Duodenal mucosa (tissue), 2 donors: ENCODE measurements around the gene MPZL3.

ENCODE experiments used
- H3K27ac ChIP-seq: one replicate; pipeline ENCODE4 v1.7.0; 2013; ENCODE audit warnings: low read depth, low read length
- H3K27me3 ChIP-seq, 2 donors: one replicate each; pipeline ENCODE4 v1.7.0; 2013; ENCODE audit warnings: low read length in 2 of 2, control low read depth in 1 of 2; ENCODE audit not compliant: insufficient read depth in 2 of 2, control insufficient read depth in 1 of 2
- H3K36me3 ChIP-seq, 2 donors: one replicate each; pipeline ENCODE4 v1.7.0; 2013; ENCODE audit warnings: low read length in 2 of 2, control low read depth in 1 of 2; ENCODE audit not compliant: insufficient read depth in 2 of 2, control insufficient read depth in 1 of 2
- H3K4me1 ChIP-seq, 2 donors: one replicate each; pipeline ENCODE4 v1.7.0; 2013; ENCODE audit warnings: low read length in 2 of 2, control low read depth in 1 of 2; ENCODE audit not compliant: insufficient read depth in 2 of 2, control insufficient read depth in 1 of 2
- H3K4me3 ChIP-seq, 2 donors: one replicate each; pipeline ENCODE4 v1.7.0; 2013; ENCODE audit warnings: low read length in 2 of 2, low read depth in 1 of 2
- H3K9ac ChIP-seq, 2 donors: one replicate each; pipeline ENCODE4 v1.7.0; 2013; ENCODE audit warnings: low read length in 2 of 2, low read depth in 1 of 2
- H3K9me3 ChIP-seq, 2 donors: one replicate each; pipeline ENCODE4 v1.7.0; 2013; ENCODE audit warnings: low read length in 2 of 2, control low read depth in 1 of 2; ENCODE audit not compliant: control insufficient read depth in 1 of 2

MPZL3 gene

GRCh38 chr11:118247041-118247440 is 5.1 kb downstream of the MPZL3 start:
- Histone ChIP-seq H3K9me3 (no peaks in the 10 kb centered on the region), H3K27ac (no peak overlapping the region), H3K9ac (no peak overlapping the region), H3K36me3 (no peaks in the 10 kb centered on the region), H3K27me3 (no peaks in the 10 kb centered on the region), H3K4me1 (peaks cover under 1 to 9% of the 10 kb centered on the region in 2 donors), H3K4me3 (no peak overlapping the region)

GRCh38 chr11:118245936-118246562 is 6.1 kb downstream of the MPZL3 start:
- Histone ChIP-seq H3K4me3 (no peak overlapping the region), H3K27ac (no peak overlapping the region), H3K9ac (no peak overlapping the region), H3K9me3 (no peaks in the 10 kb centered on the region), H3K4me1 (peaks cover 9 to 18% of the 10 kb centered on the region in 2 donors), H3K27me3 (no peaks in the 10 kb centered on the region), H3K36me3 (no peaks in the 10 kb centered on the region)

GRCh38 chr11:118243993-118244762 is 8.0 kb downstream of the MPZL3 start:
- H3K9me3 ChIP-seq = no peaks in the 10 kb centered on the region
- no peaks in the 10 kb centered on the region for H3K27me3 ChIP-seq
- peaks cover 23 to 30% of the 10 kb centered on the region in 2 donors for H3K4me1 ChIP-seq
- H3K27ac ChIP-seq = no peak overlapping the region
- no peak overlapping the region for H3K9ac ChIP-seq
- H3K36me3 ChIP-seq = no peaks in the 10 kb centered on the region
- H3K4me3 ChIP-seq = no peak overlapping the region

- H3K4me3 ChIP-seq = no peak overlapping the region
- no peaks in the 10 kb centered on the region for H3K27me3 ChIP-seq
- no peak overlapping the region for H3K27ac ChIP-seq
- H3K9me3 ChIP-seq = no peaks in the 10 kb centered on the region
- H3K36me3 ChIP-seq = no peaks in the 10 kb centered on the region
- no peak overlapping the region for H3K9ac ChIP-seq
- peaks cover 23 to 30% of the 10 kb centered on the region in 2 donors for H3K4me1 ChIP-seq
These were observed 9.0 kb downstream of the MPZL3 start for GRCh38 chr11:118243161-118243560.

- Histone ChIP-seq H3K9ac (no peak overlapping the region), H3K27ac (no peak overlapping the region), H3K4me1 (peaks cover 21 to 23% of the 10 kb centered on the region in 2 donors), H3K36me3 (peaks cover 0 to 4% of the 10 kb centered on the region in 2 donors), H3K9me3 (no peaks in the 10 kb centered on the region), H3K27me3 (no peaks in the 10 kb centered on the region), H3K4me3 (peak overlapping the region in 1 of 2 donors; percentile 46)
These were observed 10.4 kb downstream of the MPZL3 start for GRCh38 chr11:118241764-118242098.

- peak overlapping the region; percentile 34 for H3K27ac ChIP-seq
- peak overlapping the region; percentile 32 to 33 for H3K9ac ChIP-seq
- peak overlapping the region; percentile 23 to 46 for H3K4me3 ChIP-seq
- no peaks in the 10 kb centered on the region for H3K27me3 ChIP-seq
- H3K9me3 ChIP-seq = no peaks in the 10 kb centered on the region
- peaks cover 0 to 4% of the 10 kb centered on the region in 2 donors for H3K36me3 ChIP-seq
- H3K4me1 ChIP-seq = peaks cover 21 to 23% of the 10 kb centered on the region in 2 donors
These were observed 11.0 kb downstream of the MPZL3 start for GRCh38 chr11:118240999-118241763.

- no peaks in the 10 kb centered on the region for H3K9me3 ChIP-seq
- H3K36me3 ChIP-seq = peaks cover 5 to 12% of the 10 kb centered on the region in 2 donors
- no peak overlapping the region for H3K9ac ChIP-seq
- H3K4me3 ChIP-seq = no peak overlapping the region
- peaks cover 21 to 23% of the 10 kb centered on the region in 2 donors for H3K4me1 ChIP-seq
- no peak overlapping the region for H3K27ac ChIP-seq
- no peaks in the 10 kb centered on the region for H3K27me3 ChIP-seq
These were observed 12.5 kb downstream of the MPZL3 start for GRCh38 chr11:118239509-118240205.

GRCh38 chr11:118238929-118239328 is 13.2 kb downstream of the MPZL3 start:
- Histone ChIP-seq H3K4me3 (no peak overlapping the region), H3K4me1 (peaks cover 21 to 23% of the 10 kb centered on the region in 2 donors), H3K9ac (no peak overlapping the region), H3K27me3 (no peaks in the 10 kb centered on the region), H3K27ac (no peak overlapping the region), H3K36me3 (peaks cover 10 to 19% of the 10 kb centered on the region in 2 donors), H3K9me3 (no peaks in the 10 kb centered on the region)

- no peaks in the 10 kb centered on the region for H3K9me3 ChIP-seq
- no peak overlapping the region for H3K27ac ChIP-seq
- H3K4me3 ChIP-seq = no peak overlapping the region
- peaks cover 10 to 21% of the 10 kb centered on the region in 2 donors for H3K36me3 ChIP-seq
- H3K4me1 ChIP-seq = peaks cover 21 to 23% of the 10 kb centered on the region in 2 donors
- no peaks in the 10 kb centered on the region for H3K27me3 ChIP-seq
- H3K9ac ChIP-seq = no peak overlapping the region
These were observed 13.7 kb downstream of the MPZL3 start for GRCh38 chr11:118238421-118238820.
